ENCODE results near the gene RBM4. TPM values are rescaled to one million over a fixed set of nuclear protein-coding genes. Genes with fewer than 3 reads are reported as not detected.

Gene RBM4
- total RNA-seq, 1 experiment from 2014 or later: 94.4 TPM

- Histone ChIP-seq H4K20me1 (ENCODE audit: insufficient read depth) (no peaks in the 10 kb centered on the region), H3K27ac (ENCODE audit: low read depth, low read length) (no peak overlapping the region), H2AFZ (ENCODE audit: low read depth, low read length, poor library complexity, severe bottlenecking) (no peak overlapping the region), H3K9me2 (ENCODE audit: insufficient read depth) (no peaks in the 10 kb centered on the region), H3K36me3 (ENCODE audit: control insufficient read depth in 1 of 2, insufficient read depth in 2 of 2, low read length in 2 of 2) (no peaks in the 10 kb centered on the region), H3K27me3 (ENCODE audit: insufficient read depth, low read length) (no peaks in the 10 kb centered on the region), H3K9me3 (ENCODE audit: control insufficient read depth in 1 of 2, insufficient read depth in 1 of 2, low read depth in 1 of 2, low read length in 2 of 2) (peaks cover 0 to 3% of the 10 kb centered on the region in 2 experiments; a peak in 1 of 4 replicates), H3K9ac (ENCODE audit: low read length) (no peak overlapping the region), H3K4me3 (replicated peaks in 1 of 2; ENCODE audit: low read depth in 1 of 2, low read length in 2 of 2) (no peak overlapping the region), H3K4me2 (ENCODE audit: low read length) (no peak overlapping the region), H3K79me2 (ENCODE audit: insufficient read depth, low read length) (peaks cover 12% of the 10 kb centered on the region; the same call in 1 of the 2 replicates), H3K4me1 (ENCODE audit: control insufficient read depth in 1 of 2, insufficient read depth in 2 of 2, low read length in 2 of 2) (peaks cover 4 to 20% of the 10 kb centered on the region in 2 experiments)
- ChIA-PET RAD21 (ENCODE audit: low non-redundant PET in 1 of 2, low total read pairs in 2 of 2, uncharacterized antibody in 2 of 2, unreplicated experiment in 2 of 2) (no interaction called here), CTCF (no interaction called here), POLR2A (no interaction called here)
- intact Hi-C loops (cut with micrococcal nuclease): no loop called here
- ATAC-seq (no peak), DNase-seq (ENCODE audit: low read depth, low spot score) (no peak)
- BruUV-seq (replicated peaks): no TSS peak
- no peak for TF ChIP-seq EGR1 (IDR thresholded peaks at IDR 0.05; ENCODE audit: low read depth)
- TF ChIP-seq POLR2AphosphoS5 (IDR thresholded peaks at IDR 0.05; ENCODE audit: low read depth, low read length): no peak
Observed at GRCh38 chr11:66589996-66590675, 48.4 kb upstream of the RBM4 start.

- RAD21 ChIA-PET (ENCODE audit: low non-redundant PET in 1 of 2, low total read pairs in 2 of 2, uncharacterized antibody in 2 of 2, unreplicated experiment in 2 of 2): no interaction called here
- Histone ChIP-seq H4K20me1 (ENCODE audit: insufficient read depth) (no peaks in the 10 kb centered on the region), H3K4me1 (ENCODE audit: control insufficient read depth in 1 of 2, insufficient read depth in 2 of 2, low read length in 2 of 2) (peaks cover 4 to 20% of the 10 kb centered on the region in 2 experiments), H3K4me3 (replicated peaks in 1 of 2; ENCODE audit: low read depth in 1 of 2, low read length in 2 of 2) (no peak overlapping the region), H3K27me3 (ENCODE audit: insufficient read depth, low read length) (no peaks in the 10 kb centered on the region), H3K36me3 (ENCODE audit: control insufficient read depth in 1 of 2, insufficient read depth in 2 of 2, low read length in 2 of 2) (no peaks in the 10 kb centered on the region), H3K9me3 (ENCODE audit: control insufficient read depth in 1 of 2, insufficient read depth in 1 of 2, low read depth in 1 of 2, low read length in 2 of 2) (peaks cover 0 to 3% of the 10 kb centered on the region in 2 experiments; a peak in 1 of 4 replicates), H3K4me2 (ENCODE audit: low read length) (no peak overlapping the region), H2AFZ (ENCODE audit: low read depth, low read length, poor library complexity, severe bottlenecking) (no peak overlapping the region), H3K79me2 (ENCODE audit: insufficient read depth, low read length) (peaks cover 12% of the 10 kb centered on the region; the same call in 1 of the 2 replicates), H3K27ac (ENCODE audit: low read depth, low read length) (no peak overlapping the region), H3K9ac (ENCODE audit: low read length) (no peak overlapping the region), H3K9me2 (ENCODE audit: insufficient read depth) (no peaks in the 10 kb centered on the region)
- intact Hi-C loops (cut with micrococcal nuclease): no loop called here
- CTCF ChIA-PET: interaction anchor here (0.5 kb wide), 1 partner anchor 20 kb away, joined by 4 read pairs; no protein-coding TSS in a partner anchor
- DNase-seq (ENCODE audit: low read depth, low spot score) (no peak), ATAC-seq (no peak)
- TF ChIP-seq TCF7L2 (IDR thresholded peaks at IDR 0.05; ENCODE audit: borderline replicate concordance, extremely low read depth, insufficient read depth, insufficient read length) (no peak), ELF1 (IDR thresholded peaks at IDR 0.05; ENCODE audit: borderline replicate concordance, low read depth) (no peak), POLR2A (IDR thresholded peaks at IDR 0.05; ENCODE audit: borderline replicate concordance, extremely low read depth, insufficient read depth, insufficient read length) (no peak)
- POLR2A ChIA-PET: no interaction called here
- BruUV-seq (replicated peaks): no TSS peak
Observed at GRCh38 chr11:66591175-66591574, 47.3 kb upstream of the RBM4 start.
